ENCODE data around the gene ZNF638. TPM values are rescaled to one million over a fixed set of nuclear protein-coding genes. Genes with fewer than 3 reads are reported as not detected.

ZNF638 gene
- total and polyA plus RNA-seq, 9 of the 15 experiments (the other 6 are each of a cell fraction or from before 2014, with no cell fraction given): 53.3 to 165 (median 98.8) TPM

DNA sequence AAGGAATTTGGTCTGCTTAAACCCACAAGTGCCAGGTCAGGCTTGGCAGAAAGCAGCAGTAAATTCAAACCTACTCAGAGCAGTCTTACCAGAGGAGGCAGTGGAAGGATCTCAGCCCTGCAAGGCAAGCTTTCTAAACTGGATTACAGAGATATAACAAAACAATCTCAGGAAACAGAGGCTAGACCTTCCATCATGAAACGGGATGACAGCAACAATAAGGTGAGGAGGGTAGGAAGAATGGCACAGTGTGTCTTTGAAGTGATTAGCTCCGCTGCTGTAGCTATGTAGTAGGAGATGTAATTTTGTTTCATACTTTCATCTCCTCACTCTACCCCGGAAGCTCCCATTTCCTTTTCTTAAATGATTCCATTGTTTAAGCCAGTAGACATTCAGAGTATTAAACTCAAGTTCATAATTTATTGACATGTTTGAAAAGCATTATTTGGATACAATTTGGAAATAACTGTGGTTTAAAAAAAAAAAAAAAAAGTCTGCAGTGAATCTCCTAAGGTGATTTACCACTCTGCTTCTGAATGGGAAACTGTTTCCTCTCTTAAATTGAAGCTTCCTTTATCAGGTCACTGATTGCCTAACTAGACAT is 92.3 kb downstream of the ZNF638 start:
- H3K4me3 ChIP-seq: no peak overlapping the region
- H3K9me1 ChIP-seq (ENCODE audit: control insufficient read depth, insufficient read depth, low read length): no peaks in the 10 kb centered on the region
- peaks cover 19% of the 10 kb centered on the region for H3K79me2 ChIP-seq (ENCODE audit: control insufficient read depth, insufficient read depth, low read length)
- H4K20me1 ChIP-seq (replicated peaks; ENCODE audit: control insufficient read depth, insufficient read depth, low read length): no peaks in the 10 kb centered on the region
- FAIRE-seq (no peak), ATAC-seq (no peak), DNase-seq (ENCODE audit: extremely low read depth in 1 of 4, low spot score in 3 of 4) (no peak)
- TF ChIP-seq CAMTA2 (CRISPR knock-in tag; conservative IDR thresholded peaks at IDR 0.05) (no peak), ZNF583 (CRISPR knock-in tag; IDR thresholded peaks at IDR 0.05) (no peak), MAFF (IDR thresholded peaks at IDR 0.05; ENCODE audit: low read length) (no peak), ZNF639 (CRISPR knock-in tag; conservative IDR thresholded peaks at IDR 0.05 in 1 of 2, IDR thresholded peaks at IDR 0.05 in 1 of 2) (no peak), POLR3A (IDR thresholded peaks at IDR 0.05; ENCODE audit: borderline replicate concordance, extremely low read depth, insufficient read depth, insufficient read length) (no peak), ZNF197 (CRISPR knock-in tag; IDR thresholded peaks at IDR 0.05; ENCODE audit: low read depth) (no peak)
- TF ChIP-seq, protein P1, sequence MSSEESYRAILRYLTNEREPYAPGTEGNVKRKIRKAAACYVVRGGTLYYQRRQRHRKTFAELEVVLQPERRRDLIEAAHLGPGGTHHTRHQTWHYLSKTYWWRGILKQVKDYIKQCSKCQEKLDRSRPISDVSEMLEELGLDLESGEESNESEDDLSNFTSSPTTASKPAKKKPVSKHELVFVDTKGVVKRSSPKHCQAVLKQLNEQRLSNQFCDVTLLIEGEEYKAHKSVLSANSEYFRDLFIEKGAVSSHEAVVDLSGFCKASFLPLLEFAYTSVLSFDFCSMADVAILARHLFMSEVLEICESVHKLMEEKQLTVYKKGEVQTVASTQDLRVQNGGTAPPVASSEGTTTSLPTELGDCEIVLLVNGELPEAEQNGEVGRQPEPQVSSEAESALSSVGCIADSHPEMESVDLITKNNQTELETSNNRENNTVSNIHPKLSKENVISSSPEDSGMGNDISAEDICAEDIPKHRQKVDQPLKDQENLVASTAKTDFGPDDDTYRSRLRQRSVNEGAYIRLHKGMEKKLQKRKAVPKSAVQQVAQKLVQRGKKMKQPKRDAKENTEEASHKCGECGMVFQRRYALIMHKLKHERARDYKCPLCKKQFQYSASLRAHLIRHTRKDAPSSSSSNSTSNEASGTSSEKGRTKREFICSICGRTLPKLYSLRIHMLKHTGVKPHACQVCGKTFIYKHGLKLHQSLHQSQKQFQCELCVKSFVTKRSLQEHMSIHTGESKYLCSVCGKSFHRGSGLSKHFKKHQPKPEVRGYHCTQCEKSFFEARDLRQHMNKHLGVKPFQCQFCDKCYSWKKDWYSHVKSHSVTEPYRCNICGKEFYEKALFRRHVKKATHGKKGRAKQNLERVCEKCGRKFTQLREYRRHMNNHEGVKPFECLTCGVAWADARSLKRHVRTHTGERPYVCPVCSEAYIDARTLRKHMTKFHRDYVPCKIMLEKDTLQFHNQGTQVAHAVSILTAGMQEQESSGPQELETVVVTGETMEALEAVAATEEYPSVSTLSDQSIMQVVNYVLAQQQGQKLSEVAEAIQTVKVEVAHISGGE (CRISPR knock-in tag; IDR thresholded peaks at IDR 0.05): no peak
- H2AFZ ChIP-seq (ENCODE audit: low read depth, low read length): no peak overlapping the region
- 100% methylated on average over 3 of the region's 3 CpGs for WGBS (ENCODE audit: insufficient coverage, low coverage, missing lambda C conversion rate)
- H3K9me3 ChIP-seq (replicated peaks; ENCODE audit: control insufficient read depth, insufficient read depth, low read depth, low read length): no peaks in the 10 kb centered on the region
- BruUV-seq (replicated peaks): no TSS peak
- no peak overlapping the region for H3K27ac ChIP-seq (ENCODE audit: extremely low read depth, low read depth, low read length)
- H3K4me1 ChIP-seq (replicated peaks in 1 of 2; ENCODE audit: control insufficient read depth in 2 of 2, insufficient read depth in 2 of 2, low read length in 2 of 2): peaks cover 0 to 7% of the 10 kb centered on the region in 2 experiments; a peak in 2 of 5 replicates
- no peak overlapping the region for H3K9ac ChIP-seq (ENCODE audit: insufficient read depth in 1 of 2, low read depth in 2 of 2, low read length in 2 of 2)
- H3K27me3 ChIP-seq (ENCODE audit: control insufficient read depth in 2 of 2, insufficient read depth in 2 of 2, low read length in 2 of 2): no peaks in the 10 kb centered on the region
- in situ Hi-C loops (cut with MboI): no loop called here
- ChIA-PET CTCF (ENCODE audit: low intra/inter-chr PET ratio) (no interaction called here), POLR2A (interaction anchor here (0.7 to 1.3 kb wide), 2 partner anchors 10 to 26 kb away, joined by 3 to 4 read pairs; no protein-coding TSS in a partner anchor)
- no peak overlapping the region for H3K4me2 ChIP-seq (ENCODE audit: insufficient read depth, low read length)
- intact Hi-C loops (cut with micrococcal nuclease): no loop called here
- peaks cover 80% of the 10 kb centered on the region for H3K36me3 ChIP-seq (ENCODE audit: control insufficient read depth, insufficient read depth, low read length)

Measured in K562 (cell line).